ENCODE data around the gene SLC25A25.

SLC25A25 gene

GRCh38 chr9:128096616-128097536, 28.8 kb downstream of the SLC25A25 start:
- peak in 2 of 4 experiments; percentile 35 to 41 for DNase-seq

- peak; percentile 25 to 67 (median 56) for DNase-seq
Measured at GRCh38 chr9:128097543-128098296, 29.7 kb downstream of the SLC25A25 start.

GRCh38 chr9:128098297-128099230, 30.5 kb downstream of the SLC25A25 start:
- DNase-seq: peak; percentile 94 to 98 (median 96)

- DNase-seq: no peak
Measured at GRCh38 chr9:128099231-128099931, 31.3 kb downstream of the SLC25A25 start.

- peak in 3 of 4 experiments; percentile 36 to 57 (median 56) for DNase-seq
Measured at GRCh38 chr9:128099932-128100491, 32.0 kb downstream of the SLC25A25 start.

- DNase-seq: no peak
Measured at GRCh38 chr9:128100581-128100980, 32.5 kb downstream of the SLC25A25 start.

GRCh38 chr9:128101231-128101661, 33.2 kb downstream of the SLC25A25 start:
- no peak for DNase-seq

- DNase-seq: no peak
Measured at GRCh38 chr9:128101690-128102089, 33.7 kb downstream of the SLC25A25 start.

- DNase-seq: no peak
Measured at GRCh38 chr9:128102196-128102595, 34.2 kb downstream of the SLC25A25 start.

- peak in 2 of 4 experiments; percentile 35 to 43 for DNase-seq
Measured at GRCh38 chr9:128102861-128103588, 35.0 kb downstream of the SLC25A25 start.

- no peak for DNase-seq
Measured at GRCh38 chr9:128103589-128103962, 35.5 kb downstream of the SLC25A25 start.

- no peak for DNase-seq
Measured at GRCh38 chr9:128104171-128104618, 36.2 kb downstream of the SLC25A25 start.

GRCh38 chr9:128105538-128106175, 37.6 kb downstream of the SLC25A25 start:
- DNase-seq: no peak

GRCh38 chr9:128106181-128106939, 38.3 kb downstream of the SLC25A25 start:
- no peak for DNase-seq

GRCh38 chr9:128106940-128107467, 39.0 kb downstream of the SLC25A25 start:
- no peak for DNase-seq

GRCh38 chr9:128107468-128108268, 39.6 kb downstream of the SLC25A25 start:
- no peak for DNase-seq

GRCh38 chr9:128108269-128109049, 40.4 kb downstream of the SLC25A25 start:
- DNase-seq: no peak
